ENCODE measurements around the gene DYNC1H1.

DNA sequence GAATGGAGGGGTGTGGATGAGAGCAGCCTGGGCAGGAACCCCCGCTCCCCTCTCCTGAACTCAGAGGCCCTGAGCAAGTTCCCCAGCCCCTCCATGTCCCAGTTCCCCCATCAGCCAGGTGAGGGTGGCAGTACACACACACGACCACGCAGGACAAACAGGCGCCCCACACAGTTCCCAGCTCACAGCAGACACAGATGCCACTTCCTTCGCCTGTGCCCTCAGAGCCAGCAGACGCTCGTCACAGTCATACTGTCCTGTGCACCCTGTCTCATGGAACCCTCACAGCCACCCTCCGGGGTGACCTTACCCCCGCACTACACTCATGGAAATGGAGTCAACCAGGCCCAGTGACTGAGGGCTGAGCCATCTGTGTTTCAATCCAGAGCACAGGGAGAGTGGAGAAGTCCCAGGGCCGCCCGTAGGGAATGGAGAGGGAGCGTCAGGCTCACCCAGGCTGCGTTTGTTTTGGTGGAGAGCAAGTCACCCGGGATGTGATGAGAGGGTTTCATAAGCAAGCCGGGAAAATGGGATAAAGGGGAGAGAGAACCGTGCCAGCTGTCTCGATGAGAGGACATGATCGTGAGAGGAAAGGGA lies 47.5 kb upstream of the DYNC1H1 start:
- TF ChIP-seq CTCF (IDR thresholded peaks at IDR 0.05) = no peak
- TF ChIP-seq POLR2A (IDR thresholded peaks at IDR 0.05) = no peak
